Left lung (tissue), 10 donors: ENCODE measurements around the gene PRKCA. TPM values are rescaled to one million over a fixed set of nuclear protein-coding genes. Genes with fewer than 3 reads are reported as not detected.
"Not testable (repeated sequence)": the region's sequence is repeated elsewhere in the genome, so short reads cannot be mapped to it uniquely, and the experiment has no call there.

Experiments used
- ATAC-seq: fragments of 200-7000 bp; cut with Tn5 transposase; one replicate; pipeline ENCODE4 v1.9.1; 2020; ENCODE audit warnings: moderate library complexity
- DNase-seq, 4 donors: peaks; one replicate each; pipeline ENCODE4 v3.0.0-alpha.2; 2013 to 2020
- H3K27ac ChIP-seq, 2 donors: fragments of 200-600 bp; sonication (generic) in 1 of 2; one replicate each; pipeline versions ENCODE4 v1.5.0 to v1.8.0; 2020 to 2021
- H3K27me3 ChIP-seq, 2 donors: fragments of 200-600 bp; sonication (generic) in 1 of 2; one replicate each; pipeline versions ENCODE4 v1.5.0 to v1.8.0; 2020 to 2021
- H3K36me3 ChIP-seq, 2 donors: fragments of 200-600 bp; sonication (generic) in 1 of 2; one replicate each; pipeline versions ENCODE4 v1.5.0 to v1.8.0; 2020 to 2021
- H3K4me1 ChIP-seq, 2 donors: fragments of 200-600 bp; one replicate each; pipeline ENCODE4 v1.8.0; 2021
- H3K4me3 ChIP-seq, 2 donors: fragments of 200-600 bp; sonication (generic) in 1 of 2; one replicate each; pipeline versions ENCODE4 v1.5.0 to v1.8.0; 2020 to 2021; ENCODE audit warnings: mild to moderate bottlenecking in 1 of 2
- H3K9me3 ChIP-seq, 2 donors: fragments of 200-600 bp; sonication (generic) in 1 of 2; one replicate each; pipeline versions ENCODE4 v1.5.0 to v1.8.0; 2020 to 2021
- intact Hi-C, 2 donors: fragments of 100-400 bp; cut with DNase I; formaldehyde crosslinking; loops; one replicate each; pipeline versions ENCODE4 v1.11.2 to v1.14.2; 2022
- polyA plus RNA-seq, 6 donors: library from polyadenylated mRNA; unstranded; fragments of 120-200 nt; gene quantifications; one replicate each; pipeline ENCODE4 v1.2.1, GENCODE V29; 2013; ENCODE audit not compliant: insufficient read length in 6 of 6
- total RNA-seq, 2 donors: library from RNA; stranded (reverse); fragmentation: NEBNext Ultra II Directional; extraction: Animal tissue kit (Norgen Biotek cat#: 25700); gene quantifications; one replicate each; pipeline ENCODE4 v1.2.1, GENCODE V29; 2021
- TF ChIP-seq, protein P1 (sequence below), 2 donors: fragments of 200-600 bp; sonication (generic) in 1 of 2; IDR thresholded peaks; one replicate each; pipeline versions ENCODE4 v1.5.0 to v1.8.0; 2021; ENCODE audit warnings: antibody characterized with exemption in 2 of 2
- donor health status: DM: no; HTN: yes; CAD: no.
- donor health status: DM: no; HTN: no; CAD: no.

PRKCA gene
- total and polyA plus RNA-seq, 8 donors: 16.4 to 30.4 (median 17.5) TPM

DNA sequence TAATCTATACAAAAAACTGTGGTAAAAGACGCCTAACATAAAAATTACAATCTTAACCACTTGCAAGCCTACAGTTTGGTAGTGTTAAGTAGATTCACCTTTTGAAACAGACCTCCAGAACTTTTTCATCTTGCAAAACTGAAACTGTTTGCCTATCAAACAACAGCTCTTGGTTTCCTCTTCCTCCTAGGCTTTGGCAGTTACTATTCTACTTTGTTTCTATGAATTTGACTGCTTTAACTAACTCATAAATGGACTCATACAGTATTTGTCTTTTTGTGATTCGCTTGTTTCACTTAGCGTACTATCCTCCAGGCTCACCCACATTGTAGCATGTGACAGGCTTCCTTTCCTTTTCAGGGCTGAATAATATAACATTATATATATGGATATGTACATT, 97.0 kb downstream of the PRKCA start:
- Histone ChIP-seq H3K27me3 (no peaks in the 10 kb centered on the region), H3K9me3 (no peaks in the 10 kb centered on the region), H3K4me3 (no peak overlapping the region), H3K27ac (no peak overlapping the region), H3K4me1 (peaks cover 0 to 3% of the 10 kb centered on the region in 2 donors), H3K36me3 (no peaks in the 10 kb centered on the region)
- TF ChIP-seq, protein P1, sequence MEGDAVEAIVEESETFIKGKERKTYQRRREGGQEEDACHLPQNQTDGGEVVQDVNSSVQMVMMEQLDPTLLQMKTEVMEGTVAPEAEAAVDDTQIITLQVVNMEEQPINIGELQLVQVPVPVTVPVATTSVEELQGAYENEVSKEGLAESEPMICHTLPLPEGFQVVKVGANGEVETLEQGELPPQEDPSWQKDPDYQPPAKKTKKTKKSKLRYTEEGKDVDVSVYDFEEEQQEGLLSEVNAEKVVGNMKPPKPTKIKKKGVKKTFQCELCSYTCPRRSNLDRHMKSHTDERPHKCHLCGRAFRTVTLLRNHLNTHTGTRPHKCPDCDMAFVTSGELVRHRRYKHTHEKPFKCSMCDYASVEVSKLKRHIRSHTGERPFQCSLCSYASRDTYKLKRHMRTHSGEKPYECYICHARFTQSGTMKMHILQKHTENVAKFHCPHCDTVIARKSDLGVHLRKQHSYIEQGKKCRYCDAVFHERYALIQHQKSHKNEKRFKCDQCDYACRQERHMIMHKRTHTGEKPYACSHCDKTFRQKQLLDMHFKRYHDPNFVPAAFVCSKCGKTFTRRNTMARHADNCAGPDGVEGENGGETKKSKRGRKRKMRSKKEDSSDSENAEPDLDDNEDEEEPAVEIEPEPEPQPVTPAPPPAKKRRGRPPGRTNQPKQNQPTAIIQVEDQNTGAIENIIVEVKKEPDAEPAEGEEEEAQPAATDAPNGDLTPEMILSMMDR (IDR thresholded peaks at IDR 0.05): no peak
- no peak for DNase-seq
- intact Hi-C loops: no loop called here
- ATAC-seq: no peak

DNA sequence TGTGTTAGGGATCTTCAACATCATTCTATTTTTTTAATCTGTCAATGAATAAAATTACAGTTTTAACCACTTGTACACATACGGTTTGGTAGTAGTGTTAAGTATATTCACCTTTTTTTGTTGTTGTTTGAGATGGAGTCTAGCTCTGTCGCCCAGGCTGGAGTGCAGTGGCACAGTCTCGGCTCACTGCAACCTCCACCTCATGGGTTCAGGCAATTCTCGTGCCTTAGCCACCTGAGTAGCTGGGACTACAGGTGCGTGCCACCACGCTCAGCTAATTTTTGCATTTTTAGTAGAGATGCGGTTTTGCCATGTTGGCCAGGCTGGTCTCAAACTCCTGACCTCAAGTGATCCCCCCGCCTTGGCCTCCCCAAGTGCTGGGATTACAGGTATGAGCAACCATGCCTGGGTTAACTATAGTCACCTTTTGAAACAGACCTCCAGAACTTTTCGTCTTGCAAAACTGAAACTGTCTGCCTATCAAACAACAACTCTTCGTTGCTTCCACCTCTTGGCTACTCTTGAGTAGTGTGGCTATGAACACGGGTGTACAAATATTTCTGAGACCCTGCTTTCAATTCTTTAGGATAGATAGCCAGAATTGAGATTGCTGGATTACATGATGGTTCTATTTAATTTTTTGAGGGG, 97.8 kb downstream of the PRKCA start:
- intact Hi-C loops: not testable (repeated sequence)

DNA sequence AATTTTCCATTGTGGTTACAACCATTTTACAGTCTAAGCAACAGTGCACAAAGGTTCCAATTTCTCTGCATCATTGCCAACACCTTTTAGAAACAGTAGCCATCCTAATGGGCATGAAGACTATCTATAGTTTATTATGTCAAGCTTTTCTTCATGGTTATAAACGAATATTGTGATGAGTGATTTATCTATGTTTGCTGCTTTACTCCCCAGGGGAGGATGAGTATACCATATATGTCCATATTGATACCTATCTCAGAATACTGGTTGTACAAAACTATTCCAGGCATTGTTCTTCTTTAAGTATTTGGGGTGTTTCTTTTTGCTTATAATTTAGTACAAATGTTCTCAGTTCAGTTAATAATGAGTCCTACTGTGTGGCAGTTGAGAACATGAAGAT, 98.3 kb downstream of the PRKCA start:
- H3K4me1 ChIP-seq: peaks cover 0 to 3% of the 10 kb centered on the region in 2 donors
- no peak overlapping the region for H3K27ac ChIP-seq
- ATAC-seq (no peak), DNase-seq (no peak)
- no peaks in the 10 kb centered on the region for H3K36me3 ChIP-seq
- no peak overlapping the region for H3K4me3 ChIP-seq
- intact Hi-C loops: no loop called here
- no peaks in the 10 kb centered on the region for H3K27me3 ChIP-seq
- TF ChIP-seq, protein P1 (IDR thresholded peaks at IDR 0.05): no peak
- H3K9me3 ChIP-seq: no peaks in the 10 kb centered on the region

More for the DNA sequence above, 97.8 kb downstream of the PRKCA start:
- not testable (repeated sequence) for H3K4me3 ChIP-seq, ATAC-seq, H3K27me3 ChIP-seq, H3K36me3 ChIP-seq, H3K9me3 ChIP-seq, H3K27ac ChIP-seq, DNase-seq, H3K4me1 ChIP-seq

DNA sequence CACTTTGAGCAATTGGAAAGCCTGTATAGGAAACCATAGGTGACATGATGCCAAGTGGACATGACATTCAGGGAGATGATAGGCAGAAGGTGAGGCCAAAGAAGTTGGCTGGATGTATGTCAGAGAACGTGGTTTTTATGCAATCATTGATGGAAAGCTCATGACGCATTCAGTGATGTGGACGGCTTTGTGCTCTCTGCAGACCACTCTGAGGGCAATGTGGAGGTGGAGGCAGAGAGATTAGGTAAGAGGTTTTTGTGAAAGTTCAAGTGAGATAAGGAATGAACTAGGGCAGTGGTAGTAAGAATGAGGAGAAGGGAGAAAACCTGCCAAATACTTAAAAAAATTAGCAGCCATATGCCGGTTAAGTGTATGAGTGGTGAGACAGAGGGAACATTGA, 99.0 kb downstream of the PRKCA start:
- Histone ChIP-seq H3K27ac (no peak overlapping the region), H3K4me1 (peaks cover 3 to 6% of the 10 kb centered on the region in 2 donors), H3K4me3 (no peak overlapping the region), H3K27me3 (no peaks in the 10 kb centered on the region), H3K36me3 (no peaks in the 10 kb centered on the region), H3K9me3 (no peaks in the 10 kb centered on the region)
- ATAC-seq (no peak), DNase-seq (no peak)
- TF ChIP-seq, protein P1 (IDR thresholded peaks at IDR 0.05): no peak
- intact Hi-C loops: no loop called here

DNA sequence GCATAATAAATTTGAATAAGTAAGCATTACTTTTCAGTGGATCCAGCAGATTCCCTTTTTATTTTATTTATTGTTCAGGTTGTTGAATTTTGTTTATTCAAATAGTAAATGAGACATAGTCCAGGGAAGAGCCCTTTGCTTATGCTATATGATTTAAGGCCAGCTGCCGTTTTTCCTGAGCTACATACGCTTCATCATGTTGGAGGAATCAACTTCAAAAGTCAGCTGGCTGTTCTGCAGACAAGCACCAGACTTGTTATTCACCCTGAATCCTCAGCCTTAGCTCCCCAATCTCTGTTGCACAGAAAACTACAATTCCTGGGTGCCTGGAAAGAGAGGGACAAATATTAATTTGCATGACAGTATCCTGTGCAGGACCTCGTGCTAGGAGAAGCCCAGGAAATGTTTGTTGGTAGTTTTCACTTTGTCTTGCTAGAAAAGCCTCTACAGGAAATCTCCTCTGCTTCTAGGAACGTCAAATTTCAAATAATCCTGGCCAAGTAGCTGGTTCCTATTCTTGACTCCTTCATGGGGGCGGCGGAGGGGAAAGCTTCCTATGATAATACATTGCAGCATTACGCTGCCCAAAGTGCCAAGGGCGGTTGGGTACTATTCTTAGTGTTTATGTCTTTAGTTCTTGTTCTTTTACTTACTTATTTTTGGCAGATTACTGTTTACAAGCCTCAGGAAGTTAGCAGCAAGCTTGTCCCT, 101.6 kb downstream of the PRKCA start:
- H3K36me3 ChIP-seq: no peaks in the 10 kb centered on the region
- no peak overlapping the region for H3K4me3 ChIP-seq
- TF ChIP-seq, protein P1 (IDR thresholded peaks at IDR 0.05): no peak
- peaks cover 3 to 6% of the 10 kb centered on the region in 2 donors for H3K4me1 ChIP-seq
- intact Hi-C loops: no loop called here
- DNase-seq (no peak), ATAC-seq (no peak)
- H3K9me3 ChIP-seq: no peaks in the 10 kb centered on the region
- no peaks in the 10 kb centered on the region for H3K27me3 ChIP-seq
- no peak overlapping the region for H3K27ac ChIP-seq
